Activated naive CD4-positive, alpha-beta T cell treated with anti-CD3 and anti-CD28 coated beads for 36 hours (primary cell): Measurements from ENCODE around the gene UBR7. TPM values are rescaled to one million over a fixed set of nuclear protein-coding genes. Genes with fewer than 3 reads are reported as not detected.
"Not testable (repeated sequence)": the region's sequence is repeated elsewhere in the genome, so short reads cannot be mapped to it uniquely, and the experiment has no call there.

ENCODE experiments used
- CTCF ChIA-PET: fragments of 350-600 bp; sonication (Branson Sonifier 250); formaldehyde crosslinking; loops from one replicate; lab custom pipeline; 2021; ENCODE audit warnings: antibody characterized with exemption; lab: Charles Lee
- DNase-seq: peaks from one replicate; pipeline ENCODE4 v3.0.0-alpha.2; 2020
- H3K27ac Mint-ChIP-seq: one replicate; pipeline ENCODE4 v1.8.0; 2021; ENCODE audit warnings: mild to moderate bottlenecking, mixed read lengths
- H3K27me3 Mint-ChIP-seq: one replicate; pipeline ENCODE4 v1.8.0; 2021; ENCODE audit warnings: low read depth, mixed read lengths
- H3K36me3 Mint-ChIP-seq: one replicate; pipeline ENCODE4 v1.8.0; 2021; ENCODE audit warnings: low read depth, mixed read lengths
- H3K4me1 Mint-ChIP-seq: one replicate; pipeline ENCODE4 v1.8.0; 2021; ENCODE audit warnings: low read depth, mixed read lengths
- H3K4me3 Mint-ChIP-seq: one replicate; pipeline ENCODE4 v1.8.0; 2021; ENCODE audit warnings: mild to moderate bottlenecking, moderate library complexity, mixed read lengths
- H3K9me3 Mint-ChIP-seq: one replicate; pipeline ENCODE4 v1.8.0; 2021; ENCODE audit warnings: mixed read lengths
- intact Hi-C: fragments of 100-400 bp; cut with micrococcal nuclease; formaldehyde crosslinking; loops from one replicate; pipeline ENCODE4 v1.15.1; 2023
- total RNA-seq, 2 experiments: library from RNA; stranded (reverse); gene quantifications; one replicate each; pipeline ENCODE4 v1.2.3, GENCODE V29; 2021

UBR7 gene
- total RNA-seq, 2 experiments from 2014 or later = 43.0 to 45.0 TPM

- no peak for DNase-seq
- Mint-ChIP-seq H3K27me3 (no peaks in the 10 kb centered on the region), H3K27ac (no peak overlapping the region), H3K9me3 (no peaks in the 10 kb centered on the region), H3K4me3 (no peak overlapping the region), H3K36me3 (no peaks in the 10 kb centered on the region), H3K4me1 (no peaks in the 10 kb centered on the region)
- CTCF ChIA-PET = interaction anchor here (0.6 kb wide), 1 partner anchor 54 kb away, joined by 3 read pairs; no protein-coding TSS in a partner anchor
- intact Hi-C loops = no loop called here
These were observed 35.7 kb upstream of the UBR7 start for GRCh38 chr14:93171376-93171775.

- no peak overlapping the region for H3K27ac Mint-ChIP-seq
- DNase-seq = no peak
- intact Hi-C loops = no loop called here
- H3K36me3 Mint-ChIP-seq = no peaks in the 10 kb centered on the region
- no peaks in the 10 kb centered on the region for H3K4me1 Mint-ChIP-seq
- CTCF ChIA-PET = interaction anchor here (2.3 kb wide), 1 partner anchor 60 kb away, joined by 10 read pairs; no protein-coding TSS in a partner anchor
- no peak overlapping the region for H3K4me3 Mint-ChIP-seq
- H3K9me3 Mint-ChIP-seq = no peaks in the 10 kb centered on the region
- H3K27me3 Mint-ChIP-seq = no peaks in the 10 kb centered on the region
These were observed 33.1 kb upstream of the UBR7 start for GRCh38 chr14:93173943-93174395.

GRCh38 chr14:93174731-93175130 is 32.3 kb upstream of the UBR7 start:
- H3K4me1 Mint-ChIP-seq, H3K27me3 Mint-ChIP-seq, intact Hi-C loops, H3K27ac Mint-ChIP-seq, DNase-seq, H3K4me3 Mint-ChIP-seq, H3K36me3 Mint-ChIP-seq, H3K9me3 Mint-ChIP-seq: not testable (repeated sequence)
- CTCF ChIA-PET = interaction anchor here (0.7 to 2.3 kb wide), 3 partner anchors 56 to 61 kb away, joined by 3 to 10 read pairs (median 6); no protein-coding TSS in a partner anchor

GRCh38 chr14:93175492-93175891 is 31.6 kb upstream of the UBR7 start:
- DNase-seq = no peak
- Mint-ChIP-seq H3K27me3 (no peaks in the 10 kb centered on the region), H3K4me3 (no peak overlapping the region), H3K36me3 (no peaks in the 10 kb centered on the region), H3K4me1 (no peaks in the 10 kb centered on the region), H3K9me3 (no peaks in the 10 kb centered on the region), H3K27ac (no peak overlapping the region)
- intact Hi-C loops = no loop called here
- CTCF ChIA-PET = interaction anchor here (0.7 to 1.3 kb wide), 4 partner anchors 23 to 597 kb away, joined by 3 to 6 read pairs (median 3); no protein-coding TSS in a partner anchor

GRCh38 chr14:93183596-93184317 is 23.3 kb upstream of the UBR7 start:
- H3K36me3 Mint-ChIP-seq = peaks cover 12% of the 10 kb centered on the region
- H3K4me1 Mint-ChIP-seq = peaks cover 36% of the 10 kb centered on the region
- CTCF ChIA-PET = interaction anchor here (0.6 to 1.8 kb wide), 5 partner anchors 16 to 286 kb away, joined by 3 to 16 read pairs (median 3); no protein-coding TSS in a partner anchor
- DNase-seq = no peak
- intact Hi-C loops = loop anchor here (1.0 to 10.0 kb wide), 4 partner anchors 24 to 991 kb away; partner anchors contain the start of genes GOLGA5, GON7, ITPK1 and PPP4R4
- H3K27ac Mint-ChIP-seq = peak overlapping the region; percentile 84
- no peaks in the 10 kb centered on the region for H3K9me3 Mint-ChIP-seq
- peak overlapping the region; percentile 84 for H3K4me3 Mint-ChIP-seq
- no peaks in the 10 kb centered on the region for H3K27me3 Mint-ChIP-seq

GRCh38 chr14:93184391-93185348 is 22.4 kb upstream of the UBR7 start, which contains the start of the genes LYSET and MOAP1:
LYSET (plus strand) TSS chr14:93185317; CDS start chr14:93185406, 89 bp downstream.
MOAP1 (minus strand) TSS chr14:93184897; CDS start chr14:93184242, 655 bp downstream.
- Mint-ChIP-seq H3K27ac (peak within 1 kb of the TSS; percentile 91), H3K4me3 (peak within 1 kb of the TSS; percentile 88)

GRCh38 chr14:93185349-93185720 is 21.7 kb upstream of the UBR7 start:
- H3K36me3 Mint-ChIP-seq = peaks cover 14% of the 10 kb centered on the region
- no peaks in the 10 kb centered on the region for H3K9me3 Mint-ChIP-seq
- H3K4me1 Mint-ChIP-seq = peaks cover 42% of the 10 kb centered on the region
- peak overlapping the region; percentile 91 for H3K27ac Mint-ChIP-seq
- no peak for DNase-seq
- H3K4me3 Mint-ChIP-seq = peak overlapping the region; percentile 88
- no peaks in the 10 kb centered on the region for H3K27me3 Mint-ChIP-seq
- CTCF ChIA-PET = interaction anchor here (0.8 to 1.8 kb wide), 4 partner anchors 9 to 72 kb away, joined by 3 to 16 read pairs (median 4); partner anchors contain the start of genes GON7 and UBR7
- intact Hi-C loops = loop anchor here (1.0 to 10.0 kb wide), 4 partner anchors 148 to 989 kb away; partner anchors contain the start of genes BTBD7, GOLGA5 and PPP4R4

More at GRCh38 chr14:93184391-93185348, 22.4 kb upstream of the UBR7 start, which contains the start of the genes LYSET and MOAP1:
- H3K27me3 Mint-ChIP-seq = no peaks in the 10 kb centered on the region
- H3K9me3 Mint-ChIP-seq = no peaks in the 10 kb centered on the region
- H3K4me1 Mint-ChIP-seq = peaks cover 42% of the 10 kb centered on the region
- CTCF ChIA-PET = interaction anchor here (0.6 to 1.8 kb wide), 8 partner anchors 10 to 71 kb away, joined by 3 to 16 read pairs (median 3); partner anchors contain the start of genes GON7 and UBR7
- peaks cover 14% of the 10 kb centered on the region for H3K36me3 Mint-ChIP-seq
- peak; percentile 91 for DNase-seq
- intact Hi-C loops = loop anchor here (1.0 to 10.0 kb wide), 6 partner anchors 23 to 990 kb away; partner anchors contain the start of genes BTBD7, GOLGA5, GON7 and ITPK1

GRCh38 chr14:93186466-93186865 is 20.6 kb upstream of the UBR7 start:
- Mint-ChIP-seq H3K36me3 (peaks cover 15% of the 10 kb centered on the region), H3K27ac (peak overlapping the region; percentile 44), H3K4me1 (peaks cover 42% of the 10 kb centered on the region), H3K27me3 (no peaks in the 10 kb centered on the region), H3K4me3 (peak overlapping the region; percentile 41), H3K9me3 (no peaks in the 10 kb centered on the region)
- CTCF ChIA-PET = interaction anchor here (0.6 to 0.8 kb wide), 3 partner anchors 8 to 145 kb away, joined by 3 to 5 read pairs (median 5); no protein-coding TSS in a partner anchor
- intact Hi-C loops = loop anchor here (10.0 kb wide), 1 partner anchor 988 kb away; the partner anchor contains the start of gene PPP4R4
- DNase-seq = no peak

GRCh38 chr14:93186956-93187355 is 20.1 kb upstream of the UBR7 start:
- H3K4me3 Mint-ChIP-seq = no peak overlapping the region
- intact Hi-C loops = loop anchor here (10.0 kb wide), 1 partner anchor 988 kb away; the partner anchor contains the start of gene PPP4R4
- CTCF ChIA-PET = interaction anchor here (0.6 to 0.8 kb wide), 4 partner anchors 8 to 144 kb away, joined by 3 to 5 read pairs (median 4); no protein-coding TSS in a partner anchor
- H3K27ac Mint-ChIP-seq = no peak overlapping the region
- H3K27me3 Mint-ChIP-seq = no peaks in the 10 kb centered on the region
- no peak for DNase-seq
- H3K9me3 Mint-ChIP-seq = no peaks in the 10 kb centered on the region
- peaks cover 42% of the 10 kb centered on the region for H3K4me1 Mint-ChIP-seq
- peaks cover 15% of the 10 kb centered on the region for H3K36me3 Mint-ChIP-seq

- no peaks in the 10 kb centered on the region for H3K9me3 Mint-ChIP-seq
- H3K27me3 Mint-ChIP-seq = no peaks in the 10 kb centered on the region
- no peak overlapping the region for H3K27ac Mint-ChIP-seq
- no peaks in the 10 kb centered on the region for H3K4me1 Mint-ChIP-seq
- CTCF ChIA-PET = interaction anchor here (0.5 to 0.6 kb wide), 2 partner anchors 95 to 347 kb away, joined by 5 read pairs; no protein-coding TSS in a partner anchor
- no peak for DNase-seq
- H3K4me3 Mint-ChIP-seq = no peak overlapping the region
- intact Hi-C loops = no loop called here
- H3K36me3 Mint-ChIP-seq = peaks cover 14% of the 10 kb centered on the region
These were observed 11.6 kb upstream of the UBR7 start for GRCh38 chr14:93195316-93195999.

GRCh38 chr14:93199031-93199430 is 8.0 kb upstream of the UBR7 start:
- no peak overlapping the region for H3K4me3 Mint-ChIP-seq
- CTCF ChIA-PET = interaction anchor here (0.7 to 1.0 kb wide), 3 partner anchors 15 to 86 kb away, joined by 3 to 5 read pairs (median 3); no protein-coding TSS in a partner anchor
- H3K27ac Mint-ChIP-seq = no peak overlapping the region
- no peak for DNase-seq
- H3K36me3 Mint-ChIP-seq = peaks cover 10% of the 10 kb centered on the region
- intact Hi-C loops = no loop called here
- peaks cover 5% of the 10 kb centered on the region for H3K4me1 Mint-ChIP-seq
- H3K27me3 Mint-ChIP-seq = no peaks in the 10 kb centered on the region
- H3K9me3 Mint-ChIP-seq = no peaks in the 10 kb centered on the region
